Cerebellar nuclear complex (tissue), 1 donor: ENCODE results near the gene MAP7D1.
"Not testable (repeated sequence)": the region's sequence is repeated elsewhere in the genome, so short reads cannot be mapped to it uniquely, and the experiment has no call there.

ENCODE experiments used
- DNase-seq, 2 experiments: peaks; one replicate each; lab custom pipeline; 2025; lab: John Stamatoyannopoulos, UW

MAP7D1 gene

DNA sequence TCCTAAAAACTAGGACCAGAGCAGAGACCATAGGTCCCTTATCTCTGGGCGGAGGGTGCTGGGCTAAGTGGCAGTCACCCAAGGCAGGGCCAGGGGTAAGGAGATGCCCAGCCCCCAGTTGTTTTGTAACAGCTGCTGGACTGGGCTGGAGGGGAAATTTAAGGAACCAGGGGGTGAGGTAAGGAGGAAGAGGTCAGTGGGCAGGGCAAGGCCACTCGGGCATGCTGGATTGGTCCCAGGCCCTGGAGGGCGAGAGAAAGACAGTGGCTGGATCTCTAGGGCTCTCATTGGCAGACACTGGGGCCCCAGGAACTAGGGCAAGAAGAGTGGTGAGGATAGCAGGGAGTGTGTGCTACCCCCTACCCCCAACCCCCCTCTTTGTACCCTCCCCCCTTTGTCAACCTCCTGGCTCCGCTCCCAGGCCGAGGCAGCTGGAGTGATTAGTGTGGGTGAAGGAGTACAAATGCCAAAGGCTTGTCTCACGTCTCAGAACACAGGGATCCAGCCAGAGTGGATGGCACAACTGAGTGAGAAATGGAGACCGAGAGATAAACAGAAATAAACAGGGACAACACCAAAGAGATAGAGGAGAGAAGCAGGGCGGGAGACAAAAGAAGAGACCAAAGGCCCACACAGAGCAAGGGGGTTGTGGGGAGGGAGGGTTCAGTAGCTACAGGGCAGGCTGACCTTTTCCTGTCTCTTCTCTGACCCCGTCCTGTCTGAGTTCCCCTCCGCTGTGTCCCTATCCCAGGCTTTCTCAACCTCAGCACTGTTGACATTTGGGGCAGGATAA, 47.8 kb downstream of the MAP7D1 start:
- DNase-seq: no peak

DNA sequence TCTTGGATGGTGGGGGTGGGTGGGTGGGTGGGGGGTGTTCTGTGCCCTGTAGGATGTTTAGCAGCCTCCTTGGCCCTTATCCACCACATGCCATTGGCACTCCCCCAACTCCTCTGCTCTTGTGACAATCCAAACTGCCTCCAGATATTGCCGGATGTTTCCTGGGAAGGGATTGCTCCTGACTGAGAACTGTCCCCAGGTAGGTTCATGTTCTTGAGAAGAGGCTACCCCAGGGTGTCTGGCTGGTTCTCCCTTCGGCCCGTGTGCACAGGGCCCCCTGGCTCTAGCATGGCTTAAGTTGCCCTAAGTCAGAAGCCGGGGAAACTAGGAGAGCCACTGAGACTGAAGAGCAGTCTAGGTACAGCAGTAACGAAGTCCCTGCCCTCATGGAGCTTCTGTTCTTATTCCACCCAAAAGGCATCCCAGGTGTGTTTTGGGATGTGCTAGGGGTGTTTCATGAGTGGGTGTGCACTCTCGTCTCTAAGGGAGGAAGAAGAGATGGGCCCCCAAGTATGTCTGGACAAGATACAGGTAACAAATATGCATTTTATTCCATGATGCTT, 48.5 kb downstream of the MAP7D1 start:
- no peak for DNase-seq

DNA sequence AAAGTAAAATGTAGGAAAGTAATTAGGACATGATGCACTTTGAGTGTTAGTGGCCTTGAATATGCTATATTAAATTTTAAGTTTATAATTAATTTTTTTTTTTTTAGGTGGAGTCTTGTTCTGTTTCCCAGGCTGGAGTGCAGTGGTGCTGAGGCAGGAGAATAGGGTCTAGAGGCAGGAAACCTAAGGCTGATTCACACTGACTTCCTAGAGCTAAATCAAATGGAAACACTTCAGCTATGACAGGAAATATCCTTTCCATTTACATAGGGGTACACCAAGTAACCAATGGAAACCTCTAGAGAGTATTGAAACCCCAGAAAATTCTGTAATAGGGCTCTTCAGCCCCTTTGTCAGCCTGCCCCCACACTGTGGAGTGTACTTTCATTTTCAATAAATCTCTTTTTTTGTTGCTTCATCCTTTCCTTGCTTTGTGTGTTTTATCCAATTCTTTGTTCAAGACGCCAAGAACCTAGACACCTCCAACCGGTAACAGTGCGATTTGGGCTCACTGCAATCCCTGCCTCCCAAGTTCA, 50.4 kb downstream of the MAP7D1 start:
- no peak for DNase-seq

DNA sequence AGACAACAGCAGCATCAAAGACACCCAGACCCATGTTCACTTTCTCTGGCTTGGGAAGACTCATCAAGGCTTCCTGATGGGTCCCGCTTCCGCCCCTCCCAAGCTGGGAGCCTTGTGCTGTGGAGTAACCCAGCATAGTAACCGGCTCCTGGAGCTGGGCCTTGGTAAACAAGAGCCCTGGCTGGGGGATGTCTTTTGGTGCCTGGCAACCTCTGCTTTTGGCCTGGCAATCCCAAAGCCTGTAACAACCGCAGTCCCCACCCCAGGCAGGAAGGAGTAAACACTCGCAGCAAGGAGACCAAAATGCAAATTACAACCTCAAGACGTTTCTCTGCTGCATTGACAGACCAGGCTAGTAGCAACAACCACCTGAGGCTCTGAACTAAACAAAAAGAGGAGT, 51.4 kb downstream of the MAP7D1 start:
- no peak for DNase-seq

GRCh38 chr1:36208978-36209703, 53.2 kb downstream of the MAP7D1 start:
- DNase-seq: no peak

- no peak for DNase-seq
These were observed 55.3 kb downstream of the MAP7D1 start for GRCh38 chr1:36211307-36211706.

DNA sequence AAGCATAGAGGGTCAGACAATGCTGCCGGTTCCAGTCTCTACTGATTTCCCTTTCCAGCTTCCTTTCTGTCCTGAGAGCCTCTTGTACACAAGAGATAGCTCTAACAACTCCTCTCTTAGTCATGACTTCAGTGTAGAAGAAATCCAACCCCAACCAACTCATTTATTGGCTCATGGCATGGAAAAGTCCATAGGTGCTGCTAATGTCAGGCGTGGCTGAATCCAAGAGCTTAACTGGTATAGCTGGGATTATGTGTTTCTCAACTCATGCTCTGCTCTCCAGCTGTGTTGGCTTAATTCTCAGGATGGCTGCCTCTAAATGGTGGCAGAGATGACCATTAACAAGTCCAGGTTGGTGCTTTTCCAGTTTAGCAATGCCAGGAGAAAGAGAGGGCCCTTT, 55.9 kb downstream of the MAP7D1 start:
- DNase-seq: no peak

DNA sequence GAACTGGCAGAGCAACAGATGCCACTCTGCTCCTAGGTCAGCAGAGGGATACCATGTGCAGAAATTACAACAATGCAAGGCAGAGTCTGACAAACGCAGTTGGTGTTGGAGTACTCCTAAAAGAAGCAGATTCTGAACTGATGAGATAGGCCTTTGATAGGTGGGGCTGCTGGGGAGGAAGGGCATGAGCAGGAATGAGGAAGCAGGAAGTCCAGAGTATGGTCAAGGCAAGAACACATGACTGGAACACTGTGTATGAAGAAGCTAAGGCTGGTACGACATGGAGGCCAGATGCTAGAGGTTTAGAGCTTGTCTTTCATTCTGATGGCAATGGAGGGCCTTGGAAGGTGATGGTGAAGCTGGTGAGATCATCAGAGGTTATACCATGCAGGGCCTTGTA, 56.8 kb downstream of the MAP7D1 start:
- no peak for DNase-seq

DNA sequence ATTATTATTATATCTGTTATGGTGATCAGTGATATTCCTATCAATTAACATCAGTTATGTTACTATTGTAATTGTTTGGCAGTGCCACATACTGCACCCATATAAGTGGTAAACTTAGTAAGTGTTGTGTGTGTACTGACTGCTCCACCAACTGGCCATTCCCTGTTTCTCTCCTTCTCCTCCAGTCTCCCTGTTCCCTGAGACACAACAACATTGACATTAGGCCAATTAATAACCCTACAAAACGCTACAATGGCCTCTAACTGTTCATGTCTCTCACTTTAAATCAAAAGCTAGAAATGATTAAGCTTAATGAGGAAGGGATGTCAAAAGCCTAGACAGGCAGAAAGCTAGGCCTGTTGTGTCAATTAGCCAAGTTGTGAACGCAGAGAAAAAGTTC, 61.7 kb downstream of the MAP7D1 start:
- DNase-seq: no peak

- not testable (repeated sequence) for DNase-seq
These were observed 65.9 kb downstream of the MAP7D1 start for GRCh38 chr1:36221901-36222300.

- no peak for DNase-seq
These were observed 66.8 kb downstream of the MAP7D1 start for GRCh38 chr1:36222481-36223380.

DNA sequence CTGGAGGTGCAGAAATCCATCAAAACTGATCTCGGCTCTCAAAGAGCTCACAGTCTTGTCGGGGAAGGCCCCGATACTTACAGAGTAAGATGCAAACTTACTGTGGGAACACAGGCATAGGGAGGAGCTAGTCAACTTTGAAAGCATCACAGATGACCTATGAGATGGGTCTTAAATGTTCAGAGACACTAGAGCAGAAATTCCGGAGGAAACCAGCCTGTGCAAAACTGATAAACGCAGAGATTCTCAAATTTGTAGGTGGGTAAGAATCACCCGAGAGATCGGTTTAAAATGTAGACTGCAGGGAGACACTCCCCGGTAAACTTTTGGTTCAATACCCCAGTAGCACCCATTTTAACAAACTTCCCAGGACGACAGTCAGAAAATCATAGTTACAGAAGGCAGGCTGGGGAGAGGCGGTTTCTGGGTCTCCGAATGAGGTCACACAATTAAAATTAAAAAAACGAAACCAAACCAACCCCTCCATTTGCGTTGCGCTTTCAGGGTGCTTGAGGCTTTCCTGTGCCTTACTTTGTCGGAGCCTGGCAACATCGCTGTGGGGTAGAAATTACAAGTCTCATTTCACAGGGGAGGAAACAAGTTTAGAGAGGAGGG, 67.5 kb downstream of the MAP7D1 start:
- no peak for DNase-seq

GRCh38 chr1:36223996-36224536, 68.1 kb downstream of the MAP7D1 start, which contains the start of gene THRAP3:
Gene THRAP3 (plus strand): TSS chr1:36224443. CDS start chr1:36282564, 58,121 bp downstream.
- peak; percentile 98 to 99 for DNase-seq

GRCh38 chr1:36224537-36225282, 68.8 kb downstream of the MAP7D1 start:
- DNase-seq: no peak

DNA sequence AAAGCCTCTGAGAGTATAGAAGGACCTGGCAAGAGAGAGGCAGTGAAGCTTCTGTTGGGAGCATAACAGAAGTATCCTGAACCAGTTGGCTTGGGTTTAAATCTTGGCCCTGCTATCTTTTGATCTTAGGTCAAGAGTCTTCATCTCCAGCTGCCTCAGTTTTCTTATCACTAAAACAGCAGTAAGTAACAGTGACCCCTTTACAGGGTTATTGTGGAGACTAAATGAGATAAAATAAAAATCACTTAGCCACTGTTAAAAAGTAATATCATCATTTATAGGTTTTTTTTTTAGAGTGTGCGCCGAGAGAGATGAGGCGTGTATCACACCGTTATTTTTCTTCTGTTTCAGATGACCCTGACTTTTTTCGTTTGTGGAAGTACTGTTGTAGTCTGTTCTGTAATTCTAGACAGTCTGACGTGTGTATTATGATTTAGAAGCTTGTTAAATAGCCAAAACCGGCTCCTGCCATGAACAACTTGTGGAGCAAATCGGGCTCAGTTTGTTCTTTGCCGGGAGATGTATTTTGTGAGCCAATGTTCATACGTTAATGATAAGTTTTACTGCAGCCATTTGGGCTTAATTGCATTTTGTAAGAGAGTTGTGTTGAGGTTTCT, 69.4 kb downstream of the MAP7D1 start:
- DNase-seq: no peak

DNA sequence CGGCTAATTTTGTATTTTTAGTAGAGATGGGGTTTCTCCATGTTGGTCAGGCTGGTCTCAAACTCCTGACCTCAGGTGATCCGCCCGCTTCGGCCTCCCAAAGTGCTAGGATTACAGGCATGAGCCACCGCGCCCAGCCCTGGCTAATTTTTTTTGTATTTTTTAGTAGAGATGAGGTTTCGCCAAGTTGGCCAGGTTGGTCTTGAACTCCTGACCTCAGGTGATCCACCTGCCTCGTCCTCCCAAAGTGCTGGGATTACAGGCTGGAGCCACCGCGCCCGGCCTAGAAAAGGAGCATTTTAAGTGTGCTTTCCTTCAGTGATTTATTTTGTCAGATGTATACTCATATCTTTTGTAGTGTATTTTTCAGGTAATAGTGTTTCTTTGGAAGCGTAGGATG, 74.3 kb downstream of the MAP7D1 start:
- DNase-seq: not testable (repeated sequence)
